ENCODE results near the gene SLC35B4. TPM values are rescaled to one million over a fixed set of nuclear protein-coding genes. Genes with fewer than 3 reads are reported as not detected.

Gene SLC35B4
- polyA plus RNA-seq, 1 experiment, result 25.1 TPM

DNA sequence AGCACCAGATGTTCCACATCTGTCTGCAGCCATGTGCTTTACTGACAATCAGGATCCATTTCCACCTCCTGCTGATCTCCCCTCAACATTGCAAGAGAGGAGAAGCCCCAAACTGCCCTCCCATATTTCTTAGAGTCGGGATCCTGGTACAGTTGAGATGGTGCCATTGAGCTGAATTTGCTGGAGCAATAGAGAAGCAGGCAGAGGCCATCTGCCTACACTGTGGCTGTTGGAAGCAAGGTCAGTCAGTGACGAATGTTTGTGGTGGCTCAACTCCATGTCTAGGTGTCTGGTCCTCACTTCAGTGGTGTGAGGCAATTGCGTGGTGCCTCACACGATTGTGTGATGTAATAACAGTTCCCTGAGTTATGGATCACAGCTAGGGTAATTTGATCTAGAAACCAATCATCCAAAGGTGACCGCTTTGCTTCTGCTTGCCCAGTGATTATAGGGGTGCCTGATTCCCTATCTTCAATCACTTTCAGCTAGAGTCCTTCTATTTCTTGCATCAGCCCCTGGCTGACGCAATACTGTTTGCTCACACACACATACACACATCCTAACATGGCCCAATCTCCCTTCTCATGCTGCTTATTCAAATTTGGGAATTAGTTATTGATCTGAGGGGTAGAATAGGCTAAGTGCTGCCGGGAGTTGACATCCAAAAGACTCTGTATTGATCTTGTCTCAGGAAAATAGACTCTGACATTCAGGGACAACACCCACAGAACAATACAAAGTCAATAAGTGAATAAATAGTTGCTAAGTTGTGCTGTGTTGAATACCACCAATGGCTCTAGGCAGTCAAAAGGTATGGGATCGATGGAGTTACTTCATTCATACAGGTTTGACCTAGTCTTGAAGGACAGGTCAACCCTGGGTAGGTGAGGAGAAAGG, 46.1 kb upstream of the SLC35B4 start:
- DNase-seq (ENCODE audit: low read depth), result no peak
- Histone ChIP-seq H3K4me3 (ENCODE audit: low read depth, low read length) (no peak overlapping the region), H3K36me3 (ENCODE audit: control insufficient read depth, insufficient read depth, low read length) (no peaks in the 10 kb centered on the region), H3K27me3 (ENCODE audit: control insufficient read depth, insufficient read depth, low read length) (no peaks in the 10 kb centered on the region)
- CTCF ChIA-PET, result no interaction called here
- TF ChIP-seq, protein P1, sequence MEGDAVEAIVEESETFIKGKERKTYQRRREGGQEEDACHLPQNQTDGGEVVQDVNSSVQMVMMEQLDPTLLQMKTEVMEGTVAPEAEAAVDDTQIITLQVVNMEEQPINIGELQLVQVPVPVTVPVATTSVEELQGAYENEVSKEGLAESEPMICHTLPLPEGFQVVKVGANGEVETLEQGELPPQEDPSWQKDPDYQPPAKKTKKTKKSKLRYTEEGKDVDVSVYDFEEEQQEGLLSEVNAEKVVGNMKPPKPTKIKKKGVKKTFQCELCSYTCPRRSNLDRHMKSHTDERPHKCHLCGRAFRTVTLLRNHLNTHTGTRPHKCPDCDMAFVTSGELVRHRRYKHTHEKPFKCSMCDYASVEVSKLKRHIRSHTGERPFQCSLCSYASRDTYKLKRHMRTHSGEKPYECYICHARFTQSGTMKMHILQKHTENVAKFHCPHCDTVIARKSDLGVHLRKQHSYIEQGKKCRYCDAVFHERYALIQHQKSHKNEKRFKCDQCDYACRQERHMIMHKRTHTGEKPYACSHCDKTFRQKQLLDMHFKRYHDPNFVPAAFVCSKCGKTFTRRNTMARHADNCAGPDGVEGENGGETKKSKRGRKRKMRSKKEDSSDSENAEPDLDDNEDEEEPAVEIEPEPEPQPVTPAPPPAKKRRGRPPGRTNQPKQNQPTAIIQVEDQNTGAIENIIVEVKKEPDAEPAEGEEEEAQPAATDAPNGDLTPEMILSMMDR (IDR thresholded peaks at IDR 0.05; ENCODE audit: insufficient read depth, low read depth, low read length), result no peak
- POLR2A ChIA-PET, result no interaction called here

GRCh38 chr7:134359787-134360432, 43.2 kb upstream of the SLC35B4 start:
- CTCF ChIA-PET, result interaction anchor here (1.0 to 1.3 kb wide), 3 partner anchors 67 to 219 kb away, joined by 3 read pairs; no protein-coding TSS in a partner anchor
- no peak for DNase-seq (ENCODE audit: low read depth)

DNA sequence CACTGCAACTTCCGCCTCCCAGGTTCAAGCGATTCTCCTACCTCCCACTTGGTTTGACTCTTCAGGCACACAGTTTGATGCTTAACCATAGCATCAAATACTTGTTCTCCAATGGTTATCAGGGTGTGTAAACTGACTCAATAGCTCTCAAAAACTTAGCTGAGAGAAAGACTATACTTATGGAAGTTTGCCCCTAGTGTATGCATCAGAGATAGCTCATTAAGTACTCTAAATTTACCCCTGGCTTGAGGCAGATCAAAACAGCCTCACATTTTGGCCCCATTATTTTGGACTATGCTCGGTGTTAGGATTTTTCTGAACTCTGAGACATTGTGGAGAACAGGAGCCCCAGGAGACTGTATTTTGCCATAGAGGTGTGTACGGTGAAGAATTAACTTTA, 40.8 kb upstream of the SLC35B4 start:
- no peak overlapping the region for H3K4me3 ChIP-seq (ENCODE audit: low read depth, low read length)
- no peak for DNase-seq (ENCODE audit: low read depth)
- TF ChIP-seq, protein P1 (IDR thresholded peaks at IDR 0.05; ENCODE audit: insufficient read depth, low read depth, low read length), result no peak
- no peaks in the 10 kb centered on the region for H3K36me3 ChIP-seq (ENCODE audit: control insufficient read depth, insufficient read depth, low read length)
- CTCF ChIA-PET, result interaction anchor here (0.6 to 2.4 kb wide), 12 partner anchors 10 to 227 kb away, joined by 3 to 16 read pairs (median 4); partner anchors contain the start of gene SLC35B4
- POLR2A ChIA-PET, result no interaction called here
- no peaks in the 10 kb centered on the region for H3K27me3 ChIP-seq (ENCODE audit: control insufficient read depth, insufficient read depth, low read length)

More at GRCh38 chr7:134359787-134360432, 43.2 kb upstream of the SLC35B4 start:
- no peaks in the 10 kb centered on the region for H3K36me3 ChIP-seq (ENCODE audit: control insufficient read depth, insufficient read depth, low read length)
- no peaks in the 10 kb centered on the region for H3K27me3 ChIP-seq (ENCODE audit: control insufficient read depth, insufficient read depth, low read length)
- TF ChIP-seq, protein P1 (IDR thresholded peaks at IDR 0.05; ENCODE audit: insufficient read depth, low read depth, low read length), result no peak
- POLR2A ChIA-PET, result no interaction called here
- no peak overlapping the region for H3K4me3 ChIP-seq (ENCODE audit: low read depth, low read length)

- TF ChIP-seq, protein P1 (IDR thresholded peaks at IDR 0.05; ENCODE audit: insufficient read depth, low read depth, low read length), result no peak
- ChIA-PET POLR2A (no interaction called here), CTCF (interaction anchor here (0.6 to 2.4 kb wide), 4 partner anchors 9 to 40 kb away, joined by 4 to 16 read pairs (median 12); partner anchors contain the start of gene SLC35B4)
- DNase-seq (ENCODE audit: low read depth), result no peak
- no peak overlapping the region for H3K4me3 ChIP-seq (ENCODE audit: low read depth, low read length)
- no peaks in the 10 kb centered on the region for H3K27me3 ChIP-seq (ENCODE audit: control insufficient read depth, insufficient read depth, low read length)
- no peaks in the 10 kb centered on the region for H3K36me3 ChIP-seq (ENCODE audit: control insufficient read depth, insufficient read depth, low read length)
These were observed 39.7 kb upstream of the SLC35B4 start for GRCh38 chr7:134356421-134356936.

DNA sequence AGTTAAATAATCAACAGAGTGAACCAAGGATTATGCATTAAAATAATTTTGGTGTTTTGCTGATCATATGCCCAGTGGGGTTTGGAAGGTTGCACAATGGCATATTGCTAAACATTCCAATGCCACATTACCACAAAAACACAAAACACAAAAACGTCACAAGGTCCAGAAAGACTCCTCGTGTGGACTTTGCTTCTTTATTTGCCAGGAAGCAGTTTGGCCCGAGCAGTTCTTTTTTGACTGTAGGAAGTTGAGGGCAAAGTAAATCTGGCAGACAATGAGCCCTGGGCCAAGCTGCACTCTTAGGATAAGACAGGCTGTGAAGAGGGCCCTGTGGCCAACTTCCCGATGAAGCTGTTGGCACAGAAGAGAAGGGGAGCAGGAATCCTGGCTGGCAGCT, 39.2 kb upstream of the SLC35B4 start:
- TF ChIP-seq, protein P1 (IDR thresholded peaks at IDR 0.05; ENCODE audit: insufficient read depth, low read depth, low read length), result no peak
- Histone ChIP-seq H3K27me3 (ENCODE audit: control insufficient read depth, insufficient read depth, low read length) (no peaks in the 10 kb centered on the region), H3K36me3 (ENCODE audit: control insufficient read depth, insufficient read depth, low read length) (no peaks in the 10 kb centered on the region), H3K4me3 (ENCODE audit: low read depth, low read length) (no peak overlapping the region)
- POLR2A ChIA-PET, result no interaction called here
- DNase-seq (ENCODE audit: low read depth), result no peak
- CTCF ChIA-PET, result interaction anchor here (2.4 kb wide), 1 partner anchor 12 kb away, joined by 16 read pairs; no protein-coding TSS in a partner anchor
